Measurements from ENCODE around the gene PREX1. TPM values are rescaled to one million over a fixed set of nuclear protein-coding genes. Genes with fewer than 3 reads are reported as not detected.
A peak's percentile ranks its signal among the peaks of the same experiment; 100 is the strongest.

PREX1 gene
- total RNA-seq, 2 experiments from 2014 or later: 20.7 to 25.3 TPM

DNA sequence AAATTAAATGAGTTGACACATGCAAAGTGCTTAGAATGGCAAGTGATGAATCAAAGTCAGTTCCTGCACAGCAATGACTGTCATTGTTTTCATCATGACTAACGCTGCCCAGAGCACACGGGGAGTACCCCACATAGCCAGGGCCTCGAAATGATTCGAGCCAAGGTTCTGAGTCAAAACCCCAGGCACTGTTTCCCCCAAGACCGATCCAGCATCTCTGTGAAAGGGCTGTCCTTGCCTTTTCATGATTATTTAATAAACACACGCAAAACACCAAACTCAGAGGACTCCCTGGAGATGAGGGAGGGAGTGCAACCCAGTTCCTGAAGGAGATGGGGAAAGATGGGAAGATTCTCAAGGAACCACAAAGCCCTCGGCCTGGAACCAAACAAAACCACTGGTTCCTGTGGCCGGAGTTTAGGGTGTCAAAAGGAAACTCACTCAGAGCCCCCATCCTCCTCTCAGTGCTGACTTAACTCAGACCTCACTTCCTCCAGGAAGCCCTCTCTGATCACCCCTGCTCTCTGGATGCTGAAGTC lies 3.8 kb downstream of the PREX1 start:
- intact Hi-C loops (cut with micrococcal nuclease; ENCODE audit: unreplicated experiment): loop anchor here (5.0 kb wide), 2 partner anchors 72 to 98 kb away; partner anchors contain the start of gene ARFGEF2
- H3K4me2 ChIP-seq (ENCODE audit: low read length): peak overlapping the region; percentile 76
- peaks cover 82% of the 10 kb centered on the region for H3K4me1 ChIP-seq (ENCODE audit: insufficient read depth, low read length, poor library complexity, severe bottlenecking)
- CTCF ChIA-PET (ENCODE audit: unreplicated experiment): no interaction called here
- H3K9me2 ChIP-seq (ENCODE audit: insufficient read depth, low read length): no peaks in the 10 kb centered on the region
- POLR2A ChIA-PET: interaction anchor here (1.2 kb wide), 1 partner anchor 23 kb away, joined by 4 read pairs; no protein-coding TSS in a partner anchor
- DNase-seq (ENCODE audit: low spot score): peak; percentile 50
- peaks cover 70% of the 10 kb centered on the region; the same call in 1 of the 2 replicates for H3K79me2 ChIP-seq (ENCODE audit: insufficient read depth, low read depth, low read length)
- H4K20me1 ChIP-seq (ENCODE audit: insufficient read depth, low read length): no peaks in the 10 kb centered on the region
- H2AFZ ChIP-seq (ENCODE audit: low read length): no peak overlapping the region
- H3K4me3 ChIP-seq (ENCODE audit: low read depth, low read length, poor library complexity, severe bottlenecking): peak overlapping the region; percentile 91
- BruUV-seq (replicated peaks): no TSS peak
- no peaks in the 10 kb centered on the region for H3K36me3 ChIP-seq (ENCODE audit: insufficient read depth, low read length)
- TF ChIP-seq, protein P1, sequence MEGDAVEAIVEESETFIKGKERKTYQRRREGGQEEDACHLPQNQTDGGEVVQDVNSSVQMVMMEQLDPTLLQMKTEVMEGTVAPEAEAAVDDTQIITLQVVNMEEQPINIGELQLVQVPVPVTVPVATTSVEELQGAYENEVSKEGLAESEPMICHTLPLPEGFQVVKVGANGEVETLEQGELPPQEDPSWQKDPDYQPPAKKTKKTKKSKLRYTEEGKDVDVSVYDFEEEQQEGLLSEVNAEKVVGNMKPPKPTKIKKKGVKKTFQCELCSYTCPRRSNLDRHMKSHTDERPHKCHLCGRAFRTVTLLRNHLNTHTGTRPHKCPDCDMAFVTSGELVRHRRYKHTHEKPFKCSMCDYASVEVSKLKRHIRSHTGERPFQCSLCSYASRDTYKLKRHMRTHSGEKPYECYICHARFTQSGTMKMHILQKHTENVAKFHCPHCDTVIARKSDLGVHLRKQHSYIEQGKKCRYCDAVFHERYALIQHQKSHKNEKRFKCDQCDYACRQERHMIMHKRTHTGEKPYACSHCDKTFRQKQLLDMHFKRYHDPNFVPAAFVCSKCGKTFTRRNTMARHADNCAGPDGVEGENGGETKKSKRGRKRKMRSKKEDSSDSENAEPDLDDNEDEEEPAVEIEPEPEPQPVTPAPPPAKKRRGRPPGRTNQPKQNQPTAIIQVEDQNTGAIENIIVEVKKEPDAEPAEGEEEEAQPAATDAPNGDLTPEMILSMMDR (conservative IDR thresholded peaks at IDR 0.05; ENCODE audit: low read length): no peak
- TF ChIP-seq EZH2phosphoT487 (IDR thresholded peaks at IDR 0.05; ENCODE audit: borderline replicate concordance, low read depth, low read length): no peak
- no peaks in the 10 kb centered on the region for H3K9me3 ChIP-seq (ENCODE audit: low read length)
- H3K27ac ChIP-seq (ENCODE audit: low read depth, low read length, poor library complexity, severe bottlenecking): peak overlapping the region; percentile 93

DNA sequence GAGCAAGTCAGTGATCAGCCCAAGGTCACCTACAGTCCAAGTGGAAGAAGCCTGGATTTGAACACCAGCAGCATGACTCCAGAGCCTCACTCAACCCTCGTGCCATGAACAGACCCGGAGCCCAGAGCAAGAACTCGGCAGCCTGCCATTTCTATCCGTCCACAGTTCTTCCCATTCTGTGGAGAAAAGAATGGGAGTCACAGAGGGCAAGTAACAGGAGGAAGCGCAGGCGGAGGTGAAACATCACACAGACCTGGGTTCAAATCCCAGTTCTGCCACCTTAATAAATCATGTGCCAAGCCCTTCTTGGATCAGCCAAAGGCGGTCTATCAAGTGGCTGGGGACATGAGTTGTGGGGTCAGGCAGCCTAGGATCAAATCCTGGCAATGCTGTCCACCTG lies 4.3 kb downstream of the PREX1 start:
- peak overlapping the region; percentile 76 for H3K4me2 ChIP-seq (ENCODE audit: low read length)
- POLR2A ChIA-PET: interaction anchor here (1.2 kb wide), 1 partner anchor 23 kb away, joined by 4 read pairs; no protein-coding TSS in a partner anchor
- H3K4me1 ChIP-seq (ENCODE audit: insufficient read depth, low read length, poor library complexity, severe bottlenecking): peaks cover 82% of the 10 kb centered on the region
- peak overlapping the region; percentile 91 for H3K4me3 ChIP-seq (ENCODE audit: low read depth, low read length, poor library complexity, severe bottlenecking)
- no peak overlapping the region for H2AFZ ChIP-seq (ENCODE audit: low read length)
- intact Hi-C loops (cut with micrococcal nuclease; ENCODE audit: unreplicated experiment): loop anchor here (5.0 kb wide), 2 partner anchors 71 to 99 kb away; partner anchors contain the start of gene ARFGEF2
- CTCF ChIA-PET (ENCODE audit: unreplicated experiment): no interaction called here
- no peak for DNase-seq (ENCODE audit: low spot score)
- no peaks in the 10 kb centered on the region for H3K36me3 ChIP-seq (ENCODE audit: insufficient read depth, low read length)
- TF ChIP-seq, protein P1 (conservative IDR thresholded peaks at IDR 0.05; ENCODE audit: low read length): no peak
- no peak for TF ChIP-seq EZH2phosphoT487 (IDR thresholded peaks at IDR 0.05; ENCODE audit: borderline replicate concordance, low read depth, low read length)
- no peaks in the 10 kb centered on the region for H3K9me2 ChIP-seq (ENCODE audit: insufficient read depth, low read length)
- no peaks in the 10 kb centered on the region for H4K20me1 ChIP-seq (ENCODE audit: insufficient read depth, low read length)
- H3K27ac ChIP-seq (ENCODE audit: low read depth, low read length, poor library complexity, severe bottlenecking): peak overlapping the region; percentile 93
- H3K79me2 ChIP-seq (ENCODE audit: insufficient read depth, low read depth, low read length): peaks cover 70% of the 10 kb centered on the region; the same call in 1 of the 2 replicates
- BruUV-seq (replicated peaks): no TSS peak
- H3K9me3 ChIP-seq (ENCODE audit: low read length): no peaks in the 10 kb centered on the region

DNA sequence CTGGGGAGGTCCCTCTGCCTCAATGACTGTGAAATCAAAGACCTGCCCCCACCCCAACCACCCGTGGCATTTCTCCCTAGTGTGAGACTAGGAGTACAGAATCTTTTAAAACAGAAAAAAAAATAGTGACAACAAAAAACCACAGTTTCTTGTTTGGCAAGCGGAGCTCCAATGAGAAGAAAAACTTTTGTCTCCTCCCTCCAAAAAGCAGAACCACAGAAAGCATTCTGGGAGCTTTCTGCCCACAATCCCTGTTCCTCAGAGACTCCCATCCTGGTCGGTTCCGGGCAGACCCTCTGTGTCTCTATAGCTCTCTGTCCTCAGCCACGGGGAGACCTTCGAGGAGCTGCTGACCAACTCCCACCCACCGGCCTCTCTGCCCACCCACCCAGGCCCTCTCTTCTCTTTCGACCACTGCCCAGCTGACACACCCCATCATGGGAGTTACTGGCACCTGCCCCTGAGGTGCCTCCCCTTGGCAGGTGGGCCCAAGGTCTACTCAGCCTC lies 4.9 kb downstream of the PREX1 start:
- CTCF ChIA-PET (ENCODE audit: unreplicated experiment): no interaction called here
- no TSS peak for BruUV-seq (replicated peaks)
- POLR2A ChIA-PET: interaction anchor here (1.2 kb wide), 1 partner anchor 22 kb away, joined by 4 read pairs; no protein-coding TSS in a partner anchor
- DNase-seq (ENCODE audit: low spot score): no peak
- H3K4me2 ChIP-seq (ENCODE audit: low read length): peak overlapping the region; percentile 76
- peak overlapping the region; percentile 93 for H3K27ac ChIP-seq (ENCODE audit: low read depth, low read length, poor library complexity, severe bottlenecking)
- no peaks in the 10 kb centered on the region for H3K9me3 ChIP-seq (ENCODE audit: low read length)
- H3K4me1 ChIP-seq (ENCODE audit: insufficient read depth, low read length, poor library complexity, severe bottlenecking): peaks cover 86% of the 10 kb centered on the region
- no peaks in the 10 kb centered on the region for H3K36me3 ChIP-seq (ENCODE audit: insufficient read depth, low read length)
- H3K4me3 ChIP-seq (ENCODE audit: low read depth, low read length, poor library complexity, severe bottlenecking): peak overlapping the region; percentile 13
- no peak overlapping the region for H2AFZ ChIP-seq (ENCODE audit: low read length)
- no peaks in the 10 kb centered on the region for H3K9me2 ChIP-seq (ENCODE audit: insufficient read depth, low read length)
- intact Hi-C loops (cut with micrococcal nuclease; ENCODE audit: unreplicated experiment): loop anchor here (5.0 kb wide), 2 partner anchors 71 to 99 kb away; partner anchors contain the start of gene ARFGEF2
- TF ChIP-seq, protein P1 (conservative IDR thresholded peaks at IDR 0.05; ENCODE audit: low read length): no peak
- TF ChIP-seq EZH2phosphoT487 (IDR thresholded peaks at IDR 0.05; ENCODE audit: borderline replicate concordance, low read depth, low read length): no peak
- H3K79me2 ChIP-seq (ENCODE audit: insufficient read depth, low read depth, low read length): peaks cover 74% of the 10 kb centered on the region; the same call in 1 of the 2 replicates
- H4K20me1 ChIP-seq (ENCODE audit: insufficient read depth, low read length): no peaks in the 10 kb centered on the region

Data from OCI-LY7 (cell line).